Hepatocyte (in vitro differentiated cells): ENCODE results near the gene SCAF1. TPM values are rescaled to one million over a fixed set of nuclear protein-coding genes. Genes with fewer than 3 reads are reported as not detected.

Source experiments
- DNase-seq: peaks from one replicate; pipeline ENCODE4 v3.0.0-alpha.2; 2016; ENCODE audit warnings: low spot score
- H2AFZ ChIP-seq: fragments of 200-600 bp; sonication (generic); 2 replicates; pipeline ENCODE4 v1.6.0; 2016; ENCODE audit warnings: antibody characterized with exemption, mild to moderate bottlenecking
- H3K27ac ChIP-seq: fragments of 200-600 bp; sonication (generic); 2 replicates; pipeline ENCODE4 v1.5.1; 2016; ENCODE audit warnings: mild to moderate bottlenecking
- H3K27me3 ChIP-seq: fragments of 200-600 bp; sonication (generic); 2 replicates; pipeline ENCODE4 v1.6.1; 2016
- H3K36me3 ChIP-seq: fragments of 200-600 bp; sonication (generic); replicated peaks from 2 replicates; pipeline ENCODE4 v1.5.1; 2016; ENCODE audit warnings: low read depth; ENCODE audit not compliant: insufficient read depth
- H3K4me1 ChIP-seq: fragments of 200-600 bp; sonication (generic); 2 replicates; pipeline ENCODE4 v1.5.1; 2016; ENCODE audit warnings: mild to moderate bottlenecking, moderate library complexity; ENCODE audit not compliant: insufficient read depth
- H3K4me2 ChIP-seq: fragments of 200-600 bp; sonication (generic); 2 replicates; pipeline ENCODE4 v1.6.0; 2016
- H3K4me3 ChIP-seq: fragments of 200-600 bp; sonication (generic); 2 replicates; pipeline ENCODE4 v1.5.1; 2016; ENCODE audit warnings: mild to moderate bottlenecking
- H3K79me2 ChIP-seq: fragments of 200-600 bp; sonication (generic); 2 replicates; pipeline ENCODE4 v1.6.0; 2017; ENCODE audit warnings: mild to moderate bottlenecking
- H3K9me2 ChIP-seq: fragments of 200-600 bp; sonication (generic); replicated peaks from 2 replicates; pipeline ENCODE4 v1.6.0; 2017; ENCODE audit warnings: mild to moderate bottlenecking; ENCODE audit not compliant: insufficient read depth
- H3K9me3 ChIP-seq: fragments of 200-600 bp; sonication (generic); 2 replicates; pipeline ENCODE4 v1.5.1; 2016; ENCODE audit warnings: low read depth, mild to moderate bottlenecking
- H4K20me1 ChIP-seq: fragments of 200-600 bp; sonication (generic); 2 replicates; pipeline ENCODE4 v1.6.0; 2016; ENCODE audit warnings: mild to moderate bottlenecking; ENCODE audit not compliant: insufficient read depth, poor library complexity, severe bottlenecking
- EZH2 ChIP-seq: fragments of 200-600 bp; sonication (generic); IDR thresholded peaks from 2 replicates; pipeline ENCODE4 v1.6.1; 2016; ENCODE audit warnings: antibody characterized with exemption, mild to moderate bottlenecking, borderline replicate concordance
- EZH2phosphoT487 ChIP-seq: fragments of 200-600 bp; sonication (generic); IDR thresholded peaks from one replicate; pipeline ENCODE4 v1.6.1; 2018; ENCODE audit warnings: antibody characterized with exemption, mild to moderate bottlenecking, low read depth, moderate library complexity; ENCODE audit not compliant: unreplicated experiment, severe bottlenecking
- WGBS: methylation state at CpG from one replicate; pipeline ENCODE4 v1.1.6; 2016; ENCODE audit warnings: low lambda C conversion rate; ENCODE audit errors: missing lambda C conversion rate; 5-methylcytosine and 5-hydroxymethylcytosine counted together
- polyA plus RNA-seq: library from polyadenylated mRNA; unstranded; fragments of >200 nt; fragmentation: Nextera tagmentation; extraction: Ambion mirVana; gene quantifications from 2 replicates; pipeline ENCODE4 v1.2.1, GENCODE V29; 2016
- total RNA-seq: library from RNA; depleted of rRNA; stranded (reverse); fragments of >200 nt; gene quantifications from 2 replicates; pipeline ENCODE4 v1.2.3, GENCODE V29; 2014
- TF ChIP-seq, protein P1 (sequence below): fragments of 200-600 bp; sonication (generic); IDR thresholded peaks from 2 replicates; pipeline ENCODE4 v1.5.1; 2016; ENCODE audit warnings: antibody characterized with exemption, mild to moderate bottlenecking; ENCODE audit not compliant: poor library complexity

Gene SCAF1
- total and polyA plus RNA-seq, 2 experiments from 2014 or later: 12.6 to 18.6 TPM

DNA sequence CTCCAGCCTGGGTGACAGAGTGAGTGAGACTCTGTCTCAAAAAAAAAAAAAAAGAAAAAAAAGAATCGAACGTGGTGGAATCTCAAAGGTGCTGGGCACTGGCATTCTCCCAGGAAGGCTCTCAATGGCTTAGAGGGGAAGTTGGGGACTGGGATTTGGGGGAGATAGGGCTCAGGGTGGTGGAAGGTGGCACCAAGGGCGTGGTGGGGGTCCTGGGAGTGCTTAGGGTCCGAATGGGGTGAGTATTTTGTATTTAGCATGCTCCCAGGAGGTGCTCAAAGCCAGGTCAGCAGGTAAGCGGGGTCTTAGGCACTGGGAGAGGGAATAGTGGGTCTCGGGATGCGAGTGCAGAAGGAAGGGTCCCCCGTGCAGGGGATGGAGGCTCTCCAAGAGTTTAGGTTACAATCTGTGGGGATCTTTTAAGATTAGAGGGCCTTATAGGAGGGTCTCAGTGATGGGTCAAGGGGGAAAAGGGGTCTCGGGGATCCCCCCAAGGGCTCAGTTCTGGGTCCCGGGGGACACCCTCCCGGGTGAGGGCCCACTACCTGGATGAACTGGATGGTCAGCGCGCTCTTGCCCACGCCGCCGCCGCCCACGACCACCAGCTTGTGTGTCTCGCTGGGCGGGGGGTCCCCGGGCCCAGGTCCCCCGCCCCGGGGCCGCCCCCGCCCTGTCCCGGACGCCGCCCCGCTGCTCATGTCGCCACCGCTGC is 2.5 kb upstream of the SCAF1 start:
- Histone ChIP-seq H3K9me2 (no peaks in the 10 kb centered on the region), H3K27me3 (no peaks in the 10 kb centered on the region), H3K4me3 (peak overlapping the region; percentile 22), H4K20me1 (peaks cover 9% of the 10 kb centered on the region), H3K27ac (peak overlapping the region; percentile 78), H2AFZ (no peak overlapping the region), H3K9me3 (no peaks in the 10 kb centered on the region), H3K79me2 (peaks cover 24% of the 10 kb centered on the region), H3K36me3 (no peaks in the 10 kb centered on the region), H3K4me1 (peaks cover 38% of the 10 kb centered on the region), H3K4me2 (peak overlapping the region; percentile 77)
- TF ChIP-seq EZH2: no peak
- no peak for TF ChIP-seq EZH2phosphoT487
- TF ChIP-seq, protein P1, sequence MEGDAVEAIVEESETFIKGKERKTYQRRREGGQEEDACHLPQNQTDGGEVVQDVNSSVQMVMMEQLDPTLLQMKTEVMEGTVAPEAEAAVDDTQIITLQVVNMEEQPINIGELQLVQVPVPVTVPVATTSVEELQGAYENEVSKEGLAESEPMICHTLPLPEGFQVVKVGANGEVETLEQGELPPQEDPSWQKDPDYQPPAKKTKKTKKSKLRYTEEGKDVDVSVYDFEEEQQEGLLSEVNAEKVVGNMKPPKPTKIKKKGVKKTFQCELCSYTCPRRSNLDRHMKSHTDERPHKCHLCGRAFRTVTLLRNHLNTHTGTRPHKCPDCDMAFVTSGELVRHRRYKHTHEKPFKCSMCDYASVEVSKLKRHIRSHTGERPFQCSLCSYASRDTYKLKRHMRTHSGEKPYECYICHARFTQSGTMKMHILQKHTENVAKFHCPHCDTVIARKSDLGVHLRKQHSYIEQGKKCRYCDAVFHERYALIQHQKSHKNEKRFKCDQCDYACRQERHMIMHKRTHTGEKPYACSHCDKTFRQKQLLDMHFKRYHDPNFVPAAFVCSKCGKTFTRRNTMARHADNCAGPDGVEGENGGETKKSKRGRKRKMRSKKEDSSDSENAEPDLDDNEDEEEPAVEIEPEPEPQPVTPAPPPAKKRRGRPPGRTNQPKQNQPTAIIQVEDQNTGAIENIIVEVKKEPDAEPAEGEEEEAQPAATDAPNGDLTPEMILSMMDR: no peak
- WGBS: 24% methylated on average over 12 of the region's 31 CpGs
- DNase-seq: no peak

DNA sequence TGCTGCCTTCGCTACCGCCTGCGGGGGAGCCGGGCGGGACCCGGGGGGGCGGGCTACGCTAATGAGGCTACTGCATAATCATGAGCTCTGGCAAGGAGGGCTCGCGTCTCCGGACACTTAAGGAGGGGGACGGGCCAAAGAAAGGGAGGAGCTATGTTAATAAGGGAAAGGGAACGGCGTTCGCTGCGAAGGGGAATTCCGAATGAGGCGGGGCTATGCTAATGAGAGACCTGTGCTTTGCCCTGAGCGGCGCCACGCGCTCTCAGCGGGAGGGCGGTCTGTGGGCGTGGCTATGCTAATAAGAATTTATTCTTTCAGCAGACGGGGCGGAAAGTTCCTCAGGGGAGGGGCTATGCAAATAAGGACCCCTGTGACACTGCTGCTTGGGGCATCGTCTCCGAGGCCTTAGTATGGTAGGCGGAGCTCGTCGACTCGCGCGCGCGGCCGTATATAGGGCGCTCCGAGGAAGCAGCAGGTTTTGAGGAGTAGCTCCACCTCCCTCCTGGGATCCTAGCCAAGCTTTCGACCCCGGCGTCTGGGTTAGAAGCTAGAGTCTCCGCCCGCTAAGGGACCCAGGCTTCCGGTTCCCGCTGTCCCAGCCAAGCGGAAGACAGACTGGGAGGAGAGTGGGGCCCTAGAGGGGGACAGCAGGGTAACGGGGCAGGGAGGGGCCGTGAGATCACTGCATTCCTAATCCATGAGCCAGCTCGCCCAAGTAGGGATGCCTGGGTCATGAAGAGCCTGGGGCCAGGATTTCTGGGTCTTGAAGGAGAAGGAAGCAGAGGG is 1.7 kb upstream of the SCAF1 start, which contains the start of gene RRAS:
Gene RRAS, minus strand, starts transcription at position 31 of the 786 bp plus-strand sequence. CDS start 45 bp downstream, outside the sequence.
- Histone ChIP-seq H3K36me3 (no peaks in the 10 kb centered on the region), H4K20me1 (peaks cover 9% of the 10 kb centered on the region), H3K4me3 (peak within 1 kb of the TSS; percentile 22), H2AFZ (no peak within 1 kb of the TSS), H3K27ac (peak within 1 kb of the TSS; percentile 100), H3K9me3 (no peaks in the 10 kb centered on the region), H3K27me3 (no peaks in the 10 kb centered on the region), H3K4me1 (peaks cover 38% of the 10 kb centered on the region), H3K4me2 (peak within 1 kb of the TSS; percentile 79), H3K9me2 (no peaks in the 10 kb centered on the region), H3K79me2 (peaks cover 32% of the 10 kb centered on the region)
- WGBS: under 1% methylated on average over 43 of the region's 51 CpGs
- peak; percentile 100 for DNase-seq
- no peak for TF ChIP-seq EZH2

GRCh38 chr19:49642492-49643035 is 555 bp downstream of the SCAF1 start:
- Histone ChIP-seq H2AFZ (peak overlapping the region; percentile 39), H3K9me2 (no peaks in the 10 kb centered on the region), H4K20me1 (peaks cover 9% of the 10 kb centered on the region), H3K27me3 (no peaks in the 10 kb centered on the region), H3K4me1 (peaks cover 38% of the 10 kb centered on the region), H3K27ac (peak overlapping the region; percentile 95), H3K9me3 (no peaks in the 10 kb centered on the region), H3K79me2 (peaks cover 54% of the 10 kb centered on the region), H3K36me3 (no peaks in the 10 kb centered on the region), H3K4me2 (peak overlapping the region; percentile 94), H3K4me3 (peak overlapping the region; percentile 75)
- no peak for DNase-seq
- TF ChIP-seq EZH2 (no peak), EZH2phosphoT487 (no peak)
- TF ChIP-seq, protein P1: no peak
- WGBS: 18% methylated on average over 5 of the region's 5 CpGs
